Hepatocyte (in vitro differentiated cells): ENCODE data around the gene CREB5.

Experiments
- EZH2 ChIP-seq: fragments of 200-600 bp; sonication (generic); IDR thresholded peaks from 2 replicates; pipeline ENCODE4 v1.6.1; 2016; ENCODE audit warnings: antibody characterized with exemption, mild to moderate bottlenecking, borderline replicate concordance
- EZH2phosphoT487 ChIP-seq: fragments of 200-600 bp; sonication (generic); IDR thresholded peaks from one replicate; pipeline ENCODE4 v1.6.1; 2018; ENCODE audit warnings: antibody characterized with exemption, mild to moderate bottlenecking, low read depth, moderate library complexity; ENCODE audit not compliant: unreplicated experiment, severe bottlenecking
- TF ChIP-seq, protein P1 (sequence below): fragments of 200-600 bp; sonication (generic); IDR thresholded peaks from 2 replicates; pipeline ENCODE4 v1.5.1; 2016; ENCODE audit warnings: antibody characterized with exemption, mild to moderate bottlenecking; ENCODE audit not compliant: poor library complexity

DNA sequence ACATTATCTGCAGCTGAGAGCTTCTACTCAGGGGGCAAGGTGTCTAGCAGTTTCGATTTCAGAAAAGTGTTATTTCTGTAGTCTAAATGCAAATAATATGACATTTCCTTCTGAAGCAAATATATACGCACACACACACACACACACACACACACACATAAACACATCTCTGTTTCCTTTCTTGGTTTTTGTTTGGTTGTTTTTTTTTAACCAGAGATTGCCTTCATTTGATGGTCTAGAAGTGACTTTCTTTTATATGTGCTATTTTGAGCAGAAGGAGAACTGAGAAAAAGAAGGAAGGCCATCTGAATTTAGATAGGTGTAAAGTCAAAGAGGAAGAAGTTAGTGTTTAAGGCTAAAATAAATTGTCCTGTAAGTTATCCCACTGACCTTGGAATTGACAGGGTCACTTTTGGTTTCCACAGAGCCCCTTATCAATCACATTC, 403.6 kb downstream of the CREB5 start:
- TF ChIP-seq, protein P1, sequence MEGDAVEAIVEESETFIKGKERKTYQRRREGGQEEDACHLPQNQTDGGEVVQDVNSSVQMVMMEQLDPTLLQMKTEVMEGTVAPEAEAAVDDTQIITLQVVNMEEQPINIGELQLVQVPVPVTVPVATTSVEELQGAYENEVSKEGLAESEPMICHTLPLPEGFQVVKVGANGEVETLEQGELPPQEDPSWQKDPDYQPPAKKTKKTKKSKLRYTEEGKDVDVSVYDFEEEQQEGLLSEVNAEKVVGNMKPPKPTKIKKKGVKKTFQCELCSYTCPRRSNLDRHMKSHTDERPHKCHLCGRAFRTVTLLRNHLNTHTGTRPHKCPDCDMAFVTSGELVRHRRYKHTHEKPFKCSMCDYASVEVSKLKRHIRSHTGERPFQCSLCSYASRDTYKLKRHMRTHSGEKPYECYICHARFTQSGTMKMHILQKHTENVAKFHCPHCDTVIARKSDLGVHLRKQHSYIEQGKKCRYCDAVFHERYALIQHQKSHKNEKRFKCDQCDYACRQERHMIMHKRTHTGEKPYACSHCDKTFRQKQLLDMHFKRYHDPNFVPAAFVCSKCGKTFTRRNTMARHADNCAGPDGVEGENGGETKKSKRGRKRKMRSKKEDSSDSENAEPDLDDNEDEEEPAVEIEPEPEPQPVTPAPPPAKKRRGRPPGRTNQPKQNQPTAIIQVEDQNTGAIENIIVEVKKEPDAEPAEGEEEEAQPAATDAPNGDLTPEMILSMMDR = no peak
- TF ChIP-seq EZH2 = no peak
- no peak for TF ChIP-seq EZH2phosphoT487
